Hepatocyte (in vitro differentiated cells): ENCODE data around the gene MANBA. TPM values are rescaled to one million over a fixed set of nuclear protein-coding genes. Genes with fewer than 3 reads are reported as not detected.
A peak's percentile ranks its signal among the peaks of the same experiment; 100 is the strongest.

Experiments used
- DNase-seq: peaks from one replicate; pipeline ENCODE4 v3.0.0-alpha.2; 2016; ENCODE audit warnings: low spot score
- H2AFZ ChIP-seq: fragments of 200-600 bp; sonication (generic); 2 replicates; pipeline ENCODE4 v1.6.0; 2016; ENCODE audit warnings: antibody characterized with exemption, mild to moderate bottlenecking
- H3K27ac ChIP-seq: fragments of 200-600 bp; sonication (generic); 2 replicates; pipeline ENCODE4 v1.5.1; 2016; ENCODE audit warnings: mild to moderate bottlenecking
- H3K27me3 ChIP-seq: fragments of 200-600 bp; sonication (generic); 2 replicates; pipeline ENCODE4 v1.6.1; 2016
- H3K36me3 ChIP-seq: fragments of 200-600 bp; sonication (generic); replicated peaks from 2 replicates; pipeline ENCODE4 v1.5.1; 2016; ENCODE audit warnings: low read depth; ENCODE audit not compliant: insufficient read depth
- H3K4me1 ChIP-seq: fragments of 200-600 bp; sonication (generic); 2 replicates; pipeline ENCODE4 v1.5.1; 2016; ENCODE audit warnings: mild to moderate bottlenecking, moderate library complexity; ENCODE audit not compliant: insufficient read depth
- H3K4me2 ChIP-seq: fragments of 200-600 bp; sonication (generic); 2 replicates; pipeline ENCODE4 v1.6.0; 2016
- H3K4me3 ChIP-seq: fragments of 200-600 bp; sonication (generic); 2 replicates; pipeline ENCODE4 v1.5.1; 2016; ENCODE audit warnings: mild to moderate bottlenecking
- H3K79me2 ChIP-seq: fragments of 200-600 bp; sonication (generic); 2 replicates; pipeline ENCODE4 v1.6.0; 2017; ENCODE audit warnings: mild to moderate bottlenecking
- H3K9me2 ChIP-seq: fragments of 200-600 bp; sonication (generic); replicated peaks from 2 replicates; pipeline ENCODE4 v1.6.0; 2017; ENCODE audit warnings: mild to moderate bottlenecking; ENCODE audit not compliant: insufficient read depth
- H3K9me3 ChIP-seq: fragments of 200-600 bp; sonication (generic); 2 replicates; pipeline ENCODE4 v1.5.1; 2016; ENCODE audit warnings: low read depth, mild to moderate bottlenecking
- H4K20me1 ChIP-seq: fragments of 200-600 bp; sonication (generic); 2 replicates; pipeline ENCODE4 v1.6.0; 2016; ENCODE audit warnings: mild to moderate bottlenecking; ENCODE audit not compliant: insufficient read depth, poor library complexity, severe bottlenecking
- EZH2 ChIP-seq: fragments of 200-600 bp; sonication (generic); IDR thresholded peaks from 2 replicates; pipeline ENCODE4 v1.6.1; 2016; ENCODE audit warnings: antibody characterized with exemption, mild to moderate bottlenecking, borderline replicate concordance
- EZH2phosphoT487 ChIP-seq: fragments of 200-600 bp; sonication (generic); IDR thresholded peaks from one replicate; pipeline ENCODE4 v1.6.1; 2018; ENCODE audit warnings: antibody characterized with exemption, mild to moderate bottlenecking, low read depth, moderate library complexity; ENCODE audit not compliant: unreplicated experiment, severe bottlenecking
- WGBS: methylation state at CpG from one replicate; pipeline ENCODE4 v1.1.6; 2016; ENCODE audit warnings: low lambda C conversion rate; ENCODE audit errors: missing lambda C conversion rate; 5-methylcytosine and 5-hydroxymethylcytosine counted together
- polyA plus RNA-seq: library from polyadenylated mRNA; unstranded; fragments of >200 nt; fragmentation: Nextera tagmentation; extraction: Ambion mirVana; gene quantifications from 2 replicates; pipeline ENCODE4 v1.2.1, GENCODE V29; 2016
- total RNA-seq: library from RNA; depleted of rRNA; stranded (reverse); fragments of >200 nt; gene quantifications from 2 replicates; pipeline ENCODE4 v1.2.3, GENCODE V29; 2014
- TF ChIP-seq, protein P1 (sequence below): fragments of 200-600 bp; sonication (generic); IDR thresholded peaks from 2 replicates; pipeline ENCODE4 v1.5.1; 2016; ENCODE audit warnings: antibody characterized with exemption, mild to moderate bottlenecking; ENCODE audit not compliant: poor library complexity

Gene MANBA
- total and polyA plus RNA-seq, 2 experiments from 2014 or later: 52.0 to 98.1 TPM

DNA sequence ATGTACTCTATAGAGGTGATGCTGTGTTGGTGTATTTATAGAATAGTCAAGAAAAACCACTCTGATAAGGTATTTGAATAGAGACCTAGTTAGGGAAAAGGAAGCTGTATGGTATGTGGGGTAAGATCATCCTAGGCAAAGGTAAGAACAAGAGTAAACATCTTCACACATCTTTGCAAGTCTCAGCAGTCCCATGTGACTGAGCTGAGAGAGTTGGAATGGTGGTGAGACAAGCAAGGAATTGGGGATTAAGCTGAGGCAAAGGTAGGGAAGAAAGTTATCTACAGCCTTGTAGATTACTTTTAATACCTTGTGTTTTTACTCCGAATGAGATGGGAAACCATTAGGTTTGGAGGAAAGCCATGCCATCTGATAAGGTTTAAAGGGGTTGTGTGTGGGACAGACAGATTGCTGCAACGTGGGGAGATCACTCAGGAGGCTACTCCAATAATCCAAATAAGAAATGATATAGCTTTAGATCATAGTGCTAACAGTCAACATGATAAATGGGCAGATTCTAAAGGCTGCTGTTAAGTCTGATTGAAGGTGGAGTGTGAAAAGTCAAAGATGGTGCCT is 31.7 kb upstream of the MANBA start:
- H3K79me2 ChIP-seq: peaks cover 18% of the 10 kb centered on the region
- no peaks in the 10 kb centered on the region for H3K9me3 ChIP-seq
- no peak overlapping the region for H3K4me3 ChIP-seq
- no peaks in the 10 kb centered on the region for H3K27me3 ChIP-seq
- H3K4me2 ChIP-seq: no peak overlapping the region
- TF ChIP-seq EZH2phosphoT487 (no peak), EZH2 (no peak)
- TF ChIP-seq, protein P1, sequence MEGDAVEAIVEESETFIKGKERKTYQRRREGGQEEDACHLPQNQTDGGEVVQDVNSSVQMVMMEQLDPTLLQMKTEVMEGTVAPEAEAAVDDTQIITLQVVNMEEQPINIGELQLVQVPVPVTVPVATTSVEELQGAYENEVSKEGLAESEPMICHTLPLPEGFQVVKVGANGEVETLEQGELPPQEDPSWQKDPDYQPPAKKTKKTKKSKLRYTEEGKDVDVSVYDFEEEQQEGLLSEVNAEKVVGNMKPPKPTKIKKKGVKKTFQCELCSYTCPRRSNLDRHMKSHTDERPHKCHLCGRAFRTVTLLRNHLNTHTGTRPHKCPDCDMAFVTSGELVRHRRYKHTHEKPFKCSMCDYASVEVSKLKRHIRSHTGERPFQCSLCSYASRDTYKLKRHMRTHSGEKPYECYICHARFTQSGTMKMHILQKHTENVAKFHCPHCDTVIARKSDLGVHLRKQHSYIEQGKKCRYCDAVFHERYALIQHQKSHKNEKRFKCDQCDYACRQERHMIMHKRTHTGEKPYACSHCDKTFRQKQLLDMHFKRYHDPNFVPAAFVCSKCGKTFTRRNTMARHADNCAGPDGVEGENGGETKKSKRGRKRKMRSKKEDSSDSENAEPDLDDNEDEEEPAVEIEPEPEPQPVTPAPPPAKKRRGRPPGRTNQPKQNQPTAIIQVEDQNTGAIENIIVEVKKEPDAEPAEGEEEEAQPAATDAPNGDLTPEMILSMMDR: no peak
- H2AFZ ChIP-seq: no peak overlapping the region
- no peak for DNase-seq
- H3K27ac ChIP-seq: no peak overlapping the region
- WGBS: 45% methylated on average over 2 of the region's 2 CpGs
- peaks cover 15% of the 10 kb centered on the region for H4K20me1 ChIP-seq
- H3K9me2 ChIP-seq: no peaks in the 10 kb centered on the region
- H3K36me3 ChIP-seq: peaks cover 8% of the 10 kb centered on the region
- H3K4me1 ChIP-seq: no peaks in the 10 kb centered on the region

GRCh38 chr4:102791318-102791835 is 30.6 kb upstream of the MANBA start:
- Histone ChIP-seq H3K27me3 (no peaks in the 10 kb centered on the region), H2AFZ (no peak overlapping the region), H3K4me1 (no peaks in the 10 kb centered on the region), H3K27ac (no peak overlapping the region), H4K20me1 (peaks cover 13% of the 10 kb centered on the region), H3K79me2 (peaks cover 13% of the 10 kb centered on the region), H3K4me3 (no peak overlapping the region), H3K9me2 (no peaks in the 10 kb centered on the region), H3K4me2 (no peak overlapping the region), H3K36me3 (peaks cover 8% of the 10 kb centered on the region), H3K9me3 (no peaks in the 10 kb centered on the region)
- TF ChIP-seq EZH2 (no peak), EZH2phosphoT487 (no peak)
- TF ChIP-seq, protein P1: no peak
- WGBS: 85% methylated on average over 7 of the region's 7 CpGs
- DNase-seq: no peak

DNA sequence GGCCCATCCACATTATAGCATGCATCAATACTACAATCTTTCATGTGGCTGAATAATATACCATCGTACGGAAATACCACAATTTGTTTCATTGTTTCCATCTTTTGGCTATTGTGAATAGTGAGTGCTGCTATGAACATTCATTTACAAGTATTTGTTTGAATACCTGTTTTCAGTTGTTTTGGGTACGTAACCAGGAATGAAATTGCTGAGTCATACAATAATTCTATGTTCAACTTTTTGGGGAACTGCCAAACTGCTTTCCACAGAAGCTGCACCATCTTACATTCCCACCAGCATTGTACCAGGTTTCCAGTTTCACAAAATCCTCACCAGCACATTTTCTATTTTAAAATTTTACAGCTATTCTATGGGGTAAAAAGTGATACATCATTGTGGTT is 28.5 kb upstream of the MANBA start:
- no peak overlapping the region for H3K27ac ChIP-seq
- peak; percentile 15 for DNase-seq
- no peaks in the 10 kb centered on the region for H4K20me1 ChIP-seq
- no peaks in the 10 kb centered on the region for H3K4me1 ChIP-seq
- H3K4me2 ChIP-seq: no peak overlapping the region
- no peaks in the 10 kb centered on the region for H3K27me3 ChIP-seq
- H2AFZ ChIP-seq: no peak overlapping the region
- no peaks in the 10 kb centered on the region for H3K79me2 ChIP-seq
- no peaks in the 10 kb centered on the region for H3K36me3 ChIP-seq
- no peak overlapping the region for H3K4me3 ChIP-seq
- 96% methylated on average over 3 of the region's 3 CpGs for WGBS
- H3K9me2 ChIP-seq: no peaks in the 10 kb centered on the region
- TF ChIP-seq, protein P1: no peak
- no peak for TF ChIP-seq EZH2phosphoT487
- TF ChIP-seq EZH2: no peak
- H3K9me3 ChIP-seq: no peaks in the 10 kb centered on the region
